GM21825 (cell line): ENCODE measurements around the gene CRYBG3.
A peak's percentile ranks its signal among the peaks of the same experiment; 100 is the strongest.

Experiments
- ATAC-seq: cut with Tn5 transposase; IDR thresholded peaks from one replicate; pipeline ENCODE4 v1.9.1; 2021; ENCODE audit warnings: mild to moderate bottlenecking, moderate library complexity; ENCODE audit not compliant: unreplicated experiment

Gene CRYBG3

GRCh38 chr3:97970956-97971620 is 149.3 kb downstream of the CRYBG3 start:
- no peak for ATAC-seq

- ATAC-seq, result peak; percentile 92
Measured at GRCh38 chr3:97971679-97972567, 150.1 kb downstream of the CRYBG3 start, which contains the start of gene RIOX2. TSS of gene RIOX2 (minus strand) at chr3:97972431. CDS start at chr3:97967593, 4,838 bp downstream.

- no peak for ATAC-seq
Measured at GRCh38 chr3:97972976-97973375, 151.2 kb downstream of the CRYBG3 start.

GRCh38 chr3:97974996-97975395 is 153.2 kb downstream of the CRYBG3 start:
- ATAC-seq, result no peak

GRCh38 chr3:97975466-97975865 is 153.7 kb downstream of the CRYBG3 start:
- ATAC-seq, result no peak

- ATAC-seq, result no peak
Measured at GRCh38 chr3:97979610-97980009, 157.8 kb downstream of the CRYBG3 start.

- no peak for ATAC-seq
Measured at GRCh38 chr3:97981886-97982285, 160.1 kb downstream of the CRYBG3 start.

GRCh38 chr3:97983933-97984491 is 162.2 kb downstream of the CRYBG3 start:
- ATAC-seq, result no peak

GRCh38 chr3:97987306-97987705 is 165.5 kb downstream of the CRYBG3 start:
- no peak for ATAC-seq

- no peak for ATAC-seq
Measured at GRCh38 chr3:97988784-97989568, 167.2 kb downstream of the CRYBG3 start.

GRCh38 chr3:97990624-97991292 is 168.9 kb downstream of the CRYBG3 start:
- no peak for ATAC-seq

GRCh38 chr3:97991293-97991682 is 169.5 kb downstream of the CRYBG3 start:
- no peak for ATAC-seq

- ATAC-seq, result no peak
Measured at GRCh38 chr3:97992547-97993173, 170.8 kb downstream of the CRYBG3 start.

- no peak for ATAC-seq
Measured at GRCh38 chr3:97993526-97993925, 171.7 kb downstream of the CRYBG3 start.

- no peak for ATAC-seq
Measured at GRCh38 chr3:97994328-97994945, 172.6 kb downstream of the CRYBG3 start.
